HG02884 (cell line): ENCODE measurements around the gene ALPI.

Experiments
- ATAC-seq: cut with Tn5 transposase; IDR thresholded peaks from one replicate; pipeline ENCODE4 v1.9.1; 2021; ENCODE audit warnings: mild to moderate bottlenecking, moderate library complexity; ENCODE audit not compliant: unreplicated experiment

ALPI gene

GRCh38 chr2:232494542-232494941 lies 38.6 kb downstream of the ALPI start:
- no peak for ATAC-seq

- ATAC-seq = no peak
These were observed 39.3 kb downstream of the ALPI start for GRCh38 chr2:232495292-232495691.

GRCh38 chr2:232496501-232497270 lies 40.7 kb downstream of the ALPI start:
- no peak for ATAC-seq

GRCh38 chr2:232497348-232497747 lies 41.4 kb downstream of the ALPI start:
- no peak for ATAC-seq

DNA sequence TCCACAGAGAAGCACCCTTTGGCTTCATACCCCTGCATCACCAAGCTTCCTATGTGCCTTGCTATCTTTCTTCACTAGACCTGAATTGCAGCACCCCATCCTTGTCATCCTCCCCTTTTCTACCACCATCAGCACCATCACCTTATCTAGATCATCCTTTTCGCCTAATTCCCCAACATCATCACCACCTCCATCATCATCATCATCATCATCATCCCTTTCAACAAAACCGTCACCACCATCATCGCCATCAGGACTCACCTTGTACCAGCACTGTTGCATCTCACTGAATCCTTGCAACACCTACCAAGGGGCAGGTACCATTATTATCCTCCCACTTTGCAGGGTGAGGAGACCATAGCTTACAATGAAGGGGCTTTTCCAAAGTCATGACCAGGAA lies 42.5 kb downstream of the ALPI start:
- ATAC-seq = no peak

- ATAC-seq = no peak
These were observed 45.4 kb downstream of the ALPI start for GRCh38 chr2:232501331-232501771.

DNA sequence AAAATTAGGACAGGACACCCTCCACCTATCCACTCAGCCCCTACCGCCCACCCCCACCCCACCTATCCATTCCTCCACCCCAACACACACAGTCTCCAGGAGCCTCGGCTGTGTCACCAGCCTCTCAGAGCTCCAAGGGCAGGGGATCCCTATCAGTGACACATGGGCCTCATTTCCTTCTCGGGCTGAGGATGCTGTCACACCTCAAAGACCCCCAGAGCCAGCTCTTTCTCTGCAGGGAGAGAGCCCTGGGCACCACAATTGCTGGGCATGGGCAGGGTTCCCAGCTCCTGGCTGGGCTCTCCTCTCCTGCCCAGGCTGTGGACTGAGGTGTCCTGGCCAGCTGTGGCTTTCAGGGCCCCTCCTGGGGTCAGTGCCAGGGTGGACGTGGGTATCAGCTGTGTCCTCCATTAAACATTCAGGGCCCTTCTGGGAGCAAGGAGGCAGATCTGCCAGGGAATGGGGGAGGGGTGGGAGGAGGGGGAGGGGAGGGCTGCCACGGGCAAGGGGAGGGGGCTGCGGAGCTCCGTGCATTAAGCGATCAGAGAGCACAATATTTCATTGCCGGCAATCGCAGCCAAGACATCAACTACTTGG lies 45.9 kb downstream of the ALPI start:
- no peak for ATAC-seq

GRCh38 chr2:232502511-232502910 lies 46.6 kb downstream of the ALPI start:
- ATAC-seq = no peak

DNA sequence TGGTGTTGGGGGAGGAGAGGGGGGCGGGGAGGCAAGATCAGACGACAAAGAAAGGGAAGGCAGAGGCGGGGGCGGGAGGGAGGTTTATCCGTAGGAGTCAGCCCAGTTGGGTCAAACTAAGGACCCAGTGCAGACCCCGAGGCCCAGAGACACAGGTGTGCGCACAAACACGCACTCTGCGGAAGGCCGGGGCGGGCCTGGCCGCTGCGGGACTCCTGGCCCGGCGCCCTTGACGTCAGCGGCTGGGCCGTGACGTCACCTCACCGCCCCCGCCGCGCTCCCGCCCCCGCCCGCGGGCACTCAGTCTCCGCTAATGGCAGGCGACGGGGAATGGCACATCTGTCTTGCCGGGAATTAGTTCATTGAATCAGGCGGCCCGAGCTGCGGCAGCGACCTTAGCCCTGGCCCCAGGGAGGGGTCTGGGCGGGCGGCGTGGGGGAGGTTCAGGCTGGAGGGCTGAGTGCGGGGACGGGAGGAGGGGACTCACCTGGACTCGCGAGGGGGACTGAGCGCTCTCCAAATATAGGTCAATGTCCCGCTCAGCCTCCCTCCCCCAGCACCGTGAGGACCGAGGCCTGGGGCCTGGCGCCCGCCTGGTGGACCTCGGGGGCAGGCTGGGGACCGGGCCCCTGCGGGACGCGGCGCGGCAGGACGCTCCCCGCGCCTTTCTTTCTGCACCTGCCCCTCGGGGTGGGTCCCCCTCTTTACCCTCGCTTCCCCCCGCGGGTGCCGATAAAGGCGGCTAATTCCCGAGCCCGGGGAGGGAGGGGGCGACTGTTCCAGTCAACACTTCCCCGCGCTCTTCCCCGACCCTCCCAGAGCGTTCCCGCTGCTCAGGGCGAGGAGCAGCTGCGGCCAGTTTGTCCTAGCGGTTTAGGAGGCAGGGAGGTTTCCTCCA lies 47.2 kb downstream of the ALPI start:
- ATAC-seq = no peak

GRCh38 chr2:232503809-232504323 lies 47.9 kb downstream of the ALPI start:
- ATAC-seq = no peak

GRCh38 chr2:232504438-232504837 lies 48.5 kb downstream of the ALPI start:
- ATAC-seq = no peak

DNA sequence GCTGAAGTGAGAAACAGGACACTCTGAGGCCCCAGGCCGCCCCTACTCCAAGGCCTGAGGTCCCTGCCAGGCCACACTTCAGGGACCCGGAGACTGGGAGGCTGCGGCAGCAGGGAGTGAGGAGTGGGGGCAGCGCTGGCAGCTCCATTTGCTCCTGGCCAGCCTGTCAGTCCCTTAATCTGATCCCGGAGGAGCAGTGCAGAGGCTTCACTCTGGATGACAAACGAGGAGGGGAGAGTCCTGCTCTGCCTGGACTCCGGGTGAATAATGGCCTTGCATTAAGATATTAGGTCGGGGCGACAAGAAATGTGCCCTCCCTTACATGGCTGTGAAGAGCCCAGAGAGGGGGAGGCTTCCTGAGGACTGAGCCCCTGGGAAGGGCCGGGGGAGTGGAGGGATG lies 49.9 kb downstream of the ALPI start:
- no peak for ATAC-seq

DNA sequence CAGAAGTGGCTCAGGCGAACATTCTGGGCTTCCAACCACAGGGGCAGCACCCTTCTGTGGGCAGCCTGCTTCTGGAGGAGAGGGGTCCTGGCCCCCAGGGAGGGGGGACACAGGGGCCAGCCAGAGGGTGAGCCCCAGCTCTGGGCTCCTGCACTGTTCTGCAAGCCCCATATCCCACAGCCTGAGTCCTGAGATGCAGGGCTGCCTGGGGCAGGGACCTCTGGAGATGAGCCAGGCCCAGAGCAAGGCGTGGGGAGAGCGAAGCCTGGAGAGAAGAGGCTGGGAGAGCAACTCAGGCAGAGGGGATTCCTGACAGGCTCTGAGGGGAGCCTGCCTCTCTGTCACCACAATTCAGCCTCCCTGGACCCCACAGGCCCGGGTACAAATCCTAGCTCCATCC lies 50.8 kb downstream of the ALPI start:
- ATAC-seq = no peak

DNA sequence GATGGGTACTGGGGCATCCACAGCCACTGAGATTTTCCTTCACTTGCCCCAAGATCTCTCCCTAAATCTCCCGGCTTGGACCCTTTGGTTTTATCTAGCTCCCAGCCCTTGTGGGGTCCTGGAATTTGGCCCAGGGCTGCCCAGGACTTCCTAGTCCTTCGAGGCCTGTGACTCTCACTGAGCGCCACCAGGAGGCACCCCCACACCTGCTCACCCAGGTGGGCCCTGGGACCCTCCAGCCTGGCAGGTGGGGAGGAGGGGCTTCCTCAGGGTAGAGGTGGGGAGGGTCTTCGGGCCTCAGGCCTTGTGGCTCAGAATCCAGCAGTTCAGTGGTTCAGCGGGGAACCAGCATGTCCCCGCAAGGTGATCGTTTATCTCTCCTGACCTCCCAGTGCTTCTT lies 52.3 kb downstream of the ALPI start:
- ATAC-seq = no peak
